SK-N-MC (cell line): ENCODE results near the gene MBLAC2.

Experiments
- EZH2 ChIP-seq: fragments of 200-600 bp; sonication (generic); IDR thresholded peaks from one replicate; pipeline ENCODE4 v1.6.1; 2017; ENCODE audit warnings: antibody characterized with exemption
- FOXP2 ChIP-seq: optimal IDR thresholded peaks from 2 replicates; pipeline ENCODE3; 2011; ENCODE audit warnings: mild to moderate bottlenecking, moderate library complexity; ENCODE audit not compliant: insufficient read depth; ENCODE audit errors: extremely low read length, control extremely low read depth
- POLR2AphosphoS5 ChIP-seq: IDR thresholded peaks from 2 replicates; pipeline ENCODE4 v1.6.1; 2012; ENCODE audit warnings: mild to moderate bottlenecking, low read depth, low read length, borderline replicate concordance

GRCh38 chr5:90440644-90441043, 33.9 kb downstream of the MBLAC2 start:
- no peak for TF ChIP-seq EZH2
- no peak for TF ChIP-seq POLR2AphosphoS5
- no peak for TF ChIP-seq FOXP2
